ENCODE data around the gene SYCP2L. TPM values are rescaled to one million over a fixed set of nuclear protein-coding genes. Genes with fewer than 3 reads are reported as not detected.
"Not testable (repeated sequence)": the region's sequence is repeated elsewhere in the genome, so short reads cannot be mapped to it uniquely, and the experiment has no call there.

SYCP2L gene
- total RNA-seq, 2 experiments from 2014 or later: 0.25 TPM; not detected in 1

DNA sequence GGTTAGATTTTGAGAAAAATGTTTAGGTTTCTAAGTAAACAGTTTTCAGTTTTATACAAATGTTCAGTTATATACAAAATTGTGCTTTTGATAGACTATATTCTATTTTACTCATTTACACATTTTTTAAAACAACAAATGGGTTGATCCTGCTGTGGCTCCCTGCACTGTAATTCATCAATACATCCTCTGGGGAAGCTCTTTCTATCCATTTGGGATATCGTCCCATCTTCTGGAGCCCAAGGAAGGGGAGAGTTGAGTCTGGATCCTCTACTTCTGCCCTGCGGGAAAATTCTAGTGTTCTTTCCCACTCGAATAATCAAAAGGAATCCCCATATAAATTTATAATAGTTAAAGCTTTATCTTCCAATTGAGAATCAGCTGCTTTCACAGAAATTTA, 75.0 kb downstream of the SYCP2L start:
- CTCF ChIA-PET: interaction anchor here (0.5 kb wide), 1 partner anchor 162 kb away, joined by 3 read pairs; no protein-coding TSS in a partner anchor
- no peak overlapping the region for H3K27ac Mint-ChIP-seq
- POLR2A ChIA-PET: no interaction called here

GRCh38 chr6:10962673-10963072, 75.8 kb downstream of the SYCP2L start:
- ChIA-PET POLR2A (no interaction called here), CTCF (interaction anchor here (1.1 kb wide), 1 partner anchor 8 kb away, joined by 12 read pairs; no protein-coding TSS in a partner anchor)
- peaks cover 11% of the 10 kb centered on the region for H3K27me3 Mint-ChIP-seq
- H3K36me3 Mint-ChIP-seq (ENCODE audit: low read depth): no peaks in the 10 kb centered on the region
- H3K27ac Mint-ChIP-seq: no peak overlapping the region
- no peak for ATAC-seq
- no peak for DNase-seq
- no peaks in the 10 kb centered on the region for H3K4me1 Mint-ChIP-seq
- intact Hi-C loops (cut with DNase I, micrococcal nuclease): no loop called here
- H3K9me3 Mint-ChIP-seq (ENCODE audit: low read depth): peaks cover 4% of the 10 kb centered on the region
- no peak overlapping the region for H3K4me3 Mint-ChIP-seq

More for the DNA sequence above, 75.0 kb downstream of the SYCP2L start:
- DNase-seq (no peak), ATAC-seq (no peak)
- intact Hi-C loops (cut with DNase I, micrococcal nuclease): no loop called here
- H3K36me3 Mint-ChIP-seq (ENCODE audit: low read depth): no peaks in the 10 kb centered on the region
- H3K4me1 Mint-ChIP-seq: no peaks in the 10 kb centered on the region
- peaks cover 11% of the 10 kb centered on the region for H3K27me3 Mint-ChIP-seq
- H3K9me3 Mint-ChIP-seq (ENCODE audit: low read depth): peaks cover 4% of the 10 kb centered on the region
- no peak overlapping the region for H3K4me3 Mint-ChIP-seq

GRCh38 chr6:10963113-10963512, 76.3 kb downstream of the SYCP2L start:
- Mint-ChIP-seq H3K27me3 (peaks cover 14% of the 10 kb centered on the region), H3K36me3 (ENCODE audit: low read depth) (no peaks in the 10 kb centered on the region), H3K4me3 (no peak overlapping the region), H3K27ac (no peak overlapping the region), H3K9me3 (ENCODE audit: low read depth) (peaks cover 4% of the 10 kb centered on the region), H3K4me1 (no peaks in the 10 kb centered on the region)
- ChIA-PET POLR2A (no interaction called here), CTCF (interaction anchor here (1.1 kb wide), 1 partner anchor 9 kb away, joined by 12 read pairs; no protein-coding TSS in a partner anchor)
- intact Hi-C loops (cut with DNase I, micrococcal nuclease): no loop called here
- no peak for ATAC-seq
- DNase-seq: no peak

GRCh38 chr6:10964684-10965083, 77.8 kb downstream of the SYCP2L start:
- no peak overlapping the region for H3K4me3 Mint-ChIP-seq
- intact Hi-C loops (cut with DNase I, micrococcal nuclease): no loop called here
- ChIA-PET POLR2A (no interaction called here), CTCF (interaction anchor here (0.5 kb wide), 1 partner anchor 125 kb away, joined by 3 read pairs; no protein-coding TSS in a partner anchor)
- ATAC-seq: no peak
- no peak overlapping the region for H3K27ac Mint-ChIP-seq
- no peak for DNase-seq
- peaks cover 4% of the 10 kb centered on the region for H3K9me3 Mint-ChIP-seq (ENCODE audit: low read depth)
- no peaks in the 10 kb centered on the region for H3K36me3 Mint-ChIP-seq (ENCODE audit: low read depth)
- peaks cover 11% of the 10 kb centered on the region for H3K27me3 Mint-ChIP-seq
- H3K4me1 Mint-ChIP-seq: no peaks in the 10 kb centered on the region

DNA sequence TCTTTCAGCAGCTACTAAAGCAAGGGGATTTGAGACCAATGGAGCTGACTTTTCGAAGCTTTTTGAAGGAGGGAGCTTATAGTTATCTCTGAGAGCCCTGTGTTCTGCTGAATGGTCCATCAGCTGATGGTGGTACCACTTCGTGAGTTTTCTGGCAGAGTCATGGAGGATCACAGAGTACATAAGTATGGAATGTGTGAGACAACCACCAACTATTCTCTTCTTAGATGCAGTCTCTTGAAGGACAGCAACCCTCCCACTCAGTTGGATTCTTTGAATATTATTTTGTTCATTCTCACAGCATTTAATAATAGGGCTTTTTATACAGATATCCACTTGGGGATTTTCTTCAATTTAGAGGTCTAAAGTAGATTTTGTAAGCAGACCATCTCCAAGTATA, 81.9 kb downstream of the SYCP2L start:
- Mint-ChIP-seq H3K27ac (no peak overlapping the region), H3K36me3 (ENCODE audit: low read depth) (no peaks in the 10 kb centered on the region), H3K9me3 (ENCODE audit: low read depth) (peaks cover 4% of the 10 kb centered on the region), H3K4me1 (no peaks in the 10 kb centered on the region), H3K4me3 (no peak overlapping the region), H3K27me3 (peaks cover 9% of the 10 kb centered on the region)
- CTCF ChIA-PET: interaction anchor here (1.2 kb wide), 1 partner anchor 14 kb away, joined by 3 read pairs; no protein-coding TSS in a partner anchor
- no peak for DNase-seq
- POLR2A ChIA-PET: no interaction called here
- intact Hi-C loops (cut with DNase I, micrococcal nuclease): no loop called here
- ATAC-seq: no peak

GRCh38 chr6:10970731-10971130, 83.9 kb downstream of the SYCP2L start:
- Mint-ChIP-seq H3K36me3 (ENCODE audit: low read depth) (no peaks in the 10 kb centered on the region), H3K27ac (no peak overlapping the region), H3K9me3 (ENCODE audit: low read depth) (peaks cover 4% of the 10 kb centered on the region), H3K4me1 (no peaks in the 10 kb centered on the region), H3K27me3 (peaks cover 9% of the 10 kb centered on the region), H3K4me3 (no peak overlapping the region)
- ChIA-PET CTCF (interaction anchor here (0.8 kb wide), 1 partner anchor 859 kb away, joined by 4 read pairs; no protein-coding TSS in a partner anchor), POLR2A (no interaction called here)
- ATAC-seq: no peak
- intact Hi-C loops (cut with DNase I, micrococcal nuclease): no loop called here
- no peak for DNase-seq

GRCh38 chr6:10972196-10972595, 85.3 kb downstream of the SYCP2L start:
- CTCF ChIA-PET: interaction anchor here (1.3 kb wide), 1 partner anchor 18 kb away, joined by 4 read pairs; no protein-coding TSS in a partner anchor
- H3K9me3 Mint-ChIP-seq (ENCODE audit: low read depth): no peaks in the 10 kb centered on the region

GRCh38 chr6:10976571-10976970, 89.7 kb downstream of the SYCP2L start:
- no peak overlapping the region for H3K27ac Mint-ChIP-seq
- DNase-seq: no peak
- intact Hi-C loops (cut with DNase I, micrococcal nuclease): no loop called here
- ATAC-seq: no peak
- CTCF ChIA-PET: no interaction called here
- no peak overlapping the region for H3K4me3 Mint-ChIP-seq
- no peaks in the 10 kb centered on the region for H3K4me1 Mint-ChIP-seq
- H3K27me3 Mint-ChIP-seq: no peaks in the 10 kb centered on the region
- no peaks in the 10 kb centered on the region for H3K9me3 Mint-ChIP-seq (ENCODE audit: low read depth)
- POLR2A ChIA-PET: no interaction called here
- H3K36me3 Mint-ChIP-seq (ENCODE audit: low read depth): no peaks in the 10 kb centered on the region

More at GRCh38 chr6:10972196-10972595, 85.3 kb downstream of the SYCP2L start:
- H3K4me3 Mint-ChIP-seq: no peak overlapping the region
- POLR2A ChIA-PET: no interaction called here
- H3K4me1 Mint-ChIP-seq: no peaks in the 10 kb centered on the region
- no peak for DNase-seq
- no peak for ATAC-seq
- H3K27ac Mint-ChIP-seq: no peak overlapping the region
- peaks cover 9% of the 10 kb centered on the region for H3K27me3 Mint-ChIP-seq
- intact Hi-C loops (cut with DNase I, micrococcal nuclease): no loop called here
- H3K36me3 Mint-ChIP-seq (ENCODE audit: low read depth): no peaks in the 10 kb centered on the region

- no peak for ATAC-seq
- ChIA-PET CTCF (no interaction called here), POLR2A (no interaction called here)
- Mint-ChIP-seq H3K9me3 (ENCODE audit: low read depth) (no peaks in the 10 kb centered on the region), H3K27ac (no peak overlapping the region), H3K36me3 (ENCODE audit: low read depth) (no peaks in the 10 kb centered on the region), H3K4me1 (no peaks in the 10 kb centered on the region), H3K4me3 (no peak overlapping the region), H3K27me3 (no peaks in the 10 kb centered on the region)
- DNase-seq: no peak
- intact Hi-C loops (cut with DNase I, micrococcal nuclease): no loop called here
These were observed 90.5 kb downstream of the SYCP2L start for GRCh38 chr6:10977231-10977968.

DNA sequence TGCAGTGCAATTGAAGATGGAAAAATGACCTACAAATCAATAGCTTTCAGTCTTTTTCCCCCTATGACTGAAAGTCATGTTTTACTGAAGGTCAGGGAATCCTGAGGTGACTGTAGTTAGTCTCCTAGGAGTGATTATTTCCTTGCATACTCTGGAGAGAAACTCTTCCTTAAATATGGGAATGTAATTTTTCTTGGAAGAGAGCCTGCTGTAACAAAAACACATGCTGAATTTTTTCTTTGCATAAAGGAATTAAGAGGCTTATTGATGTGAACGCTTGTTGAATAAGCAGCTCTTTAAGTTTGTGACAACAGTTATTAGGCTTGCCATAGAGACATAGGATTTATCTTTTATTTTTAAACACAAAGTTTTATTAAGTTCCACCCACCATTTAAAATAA, 92.8 kb downstream of the SYCP2L start:
- CTCF ChIA-PET: interaction anchor here (0.6 kb wide), 1 partner anchor 152 kb away, joined by 3 read pairs; no protein-coding TSS in a partner anchor
- no peaks in the 10 kb centered on the region for H3K36me3 Mint-ChIP-seq (ENCODE audit: low read depth)
- intact Hi-C loops (cut with DNase I, micrococcal nuclease): no loop called here
- POLR2A ChIA-PET: interaction anchor here (0.6 kb wide), 1 partner anchor 141 kb away, joined by 5 read pairs; the partner anchor contains the start of gene MAK
- DNase-seq (no peak), ATAC-seq (no peak)
- no peak overlapping the region for H3K27ac Mint-ChIP-seq
- no peaks in the 10 kb centered on the region for H3K9me3 Mint-ChIP-seq (ENCODE audit: low read depth)
- H3K4me3 Mint-ChIP-seq: no peak overlapping the region
- H3K4me1 Mint-ChIP-seq: no peaks in the 10 kb centered on the region
- peaks cover 2% of the 10 kb centered on the region for H3K27me3 Mint-ChIP-seq

- Mint-ChIP-seq H3K4me3 (no peak overlapping the region), H3K9me3 (ENCODE audit: low read depth) (no peaks in the 10 kb centered on the region), H3K27me3 (peaks cover 4% of the 10 kb centered on the region), H3K4me1 (no peaks in the 10 kb centered on the region), H3K27ac (no peak overlapping the region), H3K36me3 (ENCODE audit: low read depth) (no peaks in the 10 kb centered on the region)
- POLR2A ChIA-PET: no interaction called here
- intact Hi-C loops (cut with DNase I, micrococcal nuclease): no loop called here
- ATAC-seq (no peak), DNase-seq (no peak)
- CTCF ChIA-PET: interaction anchor here (1.4 kb wide), 1 partner anchor 27 kb away, joined by 5 read pairs; no protein-coding TSS in a partner anchor
These were observed 94.6 kb downstream of the SYCP2L start for GRCh38 chr6:10981409-10981808.

GRCh38 chr6:10984959-10985358, 98.1 kb downstream of the SYCP2L start:
- DNase-seq; POLR2A ChIA-PET; CTCF ChIA-PET; H3K9me3 Mint-ChIP-seq (ENCODE audit: low read depth); ATAC-seq; intact Hi-C loops (cut with DNase I, micrococcal nuclease); H3K4me3 Mint-ChIP-seq; H3K27me3 Mint-ChIP-seq; H3K36me3 Mint-ChIP-seq (ENCODE audit: low read depth); H3K27ac Mint-ChIP-seq; H3K4me1 Mint-ChIP-seq: not testable (repeated sequence)
